HG03066 (cell line): ENCODE data around the gene OR52W1.
"Not testable (repeated sequence)": the region's sequence is repeated elsewhere in the genome, so short reads cannot be mapped to it uniquely, and the experiment has no call there.

Source experiments
- ATAC-seq: cut with Tn5 transposase; IDR thresholded peaks from one replicate; pipeline ENCODE4 v1.9.1; 2021; ENCODE audit warnings: low read depth; ENCODE audit not compliant: unreplicated experiment

Gene OR52W1

DNA sequence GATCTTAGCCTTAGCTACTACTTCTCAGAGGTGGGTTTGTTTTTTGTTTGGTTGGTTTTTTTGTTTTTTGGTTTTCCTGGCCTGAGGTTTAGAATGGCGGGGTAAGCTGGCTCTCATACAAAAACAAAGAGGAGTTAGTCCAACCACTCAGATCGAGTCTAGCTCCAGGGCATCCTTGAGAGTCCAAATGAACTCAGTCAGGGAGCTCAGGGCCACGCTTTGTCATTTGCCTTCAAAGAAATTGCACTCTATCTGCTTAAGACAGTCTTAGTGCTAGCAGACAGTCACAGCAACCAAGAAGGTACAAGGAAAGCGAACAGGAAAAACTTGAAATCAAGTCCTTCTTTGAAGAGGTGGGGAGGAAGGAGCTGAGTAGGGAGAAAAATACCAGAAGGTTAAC lies 17.5 kb downstream of the OR52W1 start:
- no peak for ATAC-seq

DNA sequence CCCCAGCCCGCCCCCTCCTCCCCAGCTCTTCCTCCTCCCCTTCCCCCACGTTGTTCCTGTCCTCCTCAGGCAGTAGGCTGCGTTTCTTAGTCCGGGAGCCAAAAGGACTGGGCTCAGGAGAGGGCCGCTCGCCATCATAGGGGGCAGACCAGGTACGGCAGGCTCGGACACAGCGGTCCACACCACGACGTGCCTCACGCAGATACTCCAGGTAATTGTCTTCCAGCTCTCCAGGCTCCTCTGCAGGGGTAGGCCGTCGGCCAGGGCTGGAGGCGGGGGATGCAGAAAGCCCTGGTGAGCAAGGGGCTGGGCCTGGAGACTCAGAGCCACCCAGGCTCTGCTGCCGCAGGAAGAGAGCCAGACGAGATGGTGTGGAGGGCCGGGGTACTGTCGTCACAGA lies 18.7 kb downstream of the OR52W1 start:
- ATAC-seq, result no peak

DNA sequence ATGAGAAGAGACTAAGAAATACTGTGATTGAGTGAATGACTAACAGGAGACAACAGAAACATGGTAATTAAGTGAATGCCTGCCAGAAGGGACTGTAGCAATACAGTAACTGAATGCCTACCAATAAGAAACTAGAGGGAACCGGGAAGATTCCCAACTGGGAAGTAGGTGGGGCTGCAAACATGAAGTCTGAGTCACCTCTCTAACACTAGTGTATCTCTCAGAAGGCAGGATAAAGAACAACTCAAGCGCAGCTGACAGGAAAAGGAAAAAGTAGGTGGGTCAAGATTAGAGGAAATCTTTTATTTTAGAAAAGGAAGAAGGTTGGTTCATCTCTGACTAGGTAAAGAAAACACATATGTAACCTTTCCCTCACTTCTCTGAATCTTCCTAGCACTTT lies 20.3 kb downstream of the OR52W1 start:
- ATAC-seq, result no peak

GRCh38 chr11:6223854-6224253 lies 24.8 kb downstream of the OR52W1 start:
- no peak for ATAC-seq

DNA sequence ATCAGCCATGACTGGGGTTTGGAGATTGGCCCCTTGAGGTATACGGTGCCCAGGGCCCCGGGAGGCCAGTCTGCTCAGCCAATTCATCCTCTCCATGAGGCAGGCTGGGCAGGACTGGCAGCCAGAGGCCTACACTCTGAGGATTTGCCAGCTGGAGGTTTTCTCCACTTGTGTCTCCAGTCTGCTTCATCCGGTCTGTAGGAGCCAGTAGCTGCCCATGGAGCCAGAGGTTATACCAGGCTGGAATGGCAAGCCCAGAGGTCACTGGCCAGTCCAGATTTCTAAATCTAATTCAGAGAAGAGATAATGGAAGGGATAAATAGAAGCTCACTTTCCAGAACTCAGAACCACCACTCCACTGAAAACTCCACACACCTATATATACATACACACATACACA lies 25.4 kb downstream of the OR52W1 start:
- no peak for ATAC-seq

DNA sequence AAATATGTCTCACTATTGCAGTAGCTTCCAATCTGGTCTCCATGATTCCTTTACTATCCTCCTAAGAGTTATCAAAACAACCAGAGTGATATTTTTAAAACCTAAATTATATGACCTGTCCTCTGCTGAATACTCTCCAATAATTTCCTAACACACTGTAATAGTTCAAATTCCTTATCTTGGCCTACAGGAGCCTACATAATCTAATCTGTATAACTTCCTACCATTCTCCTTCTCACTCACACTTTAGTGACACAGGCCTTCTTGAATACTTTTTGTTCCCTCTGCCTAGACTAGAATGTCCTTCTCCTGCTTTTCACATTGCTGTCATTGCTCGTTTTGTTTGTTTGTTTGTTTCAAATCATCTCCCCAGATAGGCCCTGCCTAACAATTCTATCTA lies 26.0 kb downstream of the OR52W1 start:
- no peak for ATAC-seq

DNA sequence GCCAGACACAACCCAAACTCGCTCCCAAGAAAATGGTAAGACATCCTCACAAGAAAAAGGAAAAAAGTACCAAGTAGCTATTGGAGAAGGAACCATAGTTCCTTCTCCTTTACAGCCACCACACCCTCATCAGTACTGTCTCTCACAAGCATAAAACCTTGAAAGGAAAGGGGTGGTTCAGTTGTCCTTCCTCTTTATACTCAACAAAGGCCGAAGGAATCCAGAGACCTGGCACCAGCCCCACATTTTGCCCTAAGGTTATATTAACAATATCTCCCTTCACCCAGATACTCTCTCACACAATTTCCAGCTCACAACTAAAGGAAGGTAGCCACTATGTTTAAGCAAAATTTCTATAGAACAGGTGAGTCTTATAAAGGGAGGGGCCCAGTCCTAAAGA lies 26.9 kb downstream of the OR52W1 start:
- ATAC-seq, result no peak

GRCh38 chr11:6228520-6228919 lies 29.5 kb downstream of the OR52W1 start:
- no peak for ATAC-seq

DNA sequence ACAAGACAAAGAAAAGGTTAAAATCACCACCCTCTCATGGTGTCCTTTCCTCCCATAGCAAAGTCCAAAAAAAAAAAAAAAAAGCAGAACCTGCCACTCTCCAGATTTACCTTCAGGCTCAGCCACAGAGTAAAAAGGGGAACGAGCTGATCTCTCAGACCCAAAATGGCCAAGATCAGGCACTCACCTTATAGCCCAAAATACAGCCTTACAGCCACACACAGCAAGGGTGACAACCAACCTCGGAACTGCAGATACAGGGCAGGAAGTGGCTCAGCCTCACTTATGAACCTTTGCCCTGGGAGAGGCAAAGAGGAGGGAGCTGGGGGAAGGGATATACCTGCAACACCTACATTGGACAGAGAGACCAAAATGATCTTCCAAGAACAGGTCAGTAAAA lies 30.9 kb downstream of the OR52W1 start:
- ATAC-seq, result no peak

DNA sequence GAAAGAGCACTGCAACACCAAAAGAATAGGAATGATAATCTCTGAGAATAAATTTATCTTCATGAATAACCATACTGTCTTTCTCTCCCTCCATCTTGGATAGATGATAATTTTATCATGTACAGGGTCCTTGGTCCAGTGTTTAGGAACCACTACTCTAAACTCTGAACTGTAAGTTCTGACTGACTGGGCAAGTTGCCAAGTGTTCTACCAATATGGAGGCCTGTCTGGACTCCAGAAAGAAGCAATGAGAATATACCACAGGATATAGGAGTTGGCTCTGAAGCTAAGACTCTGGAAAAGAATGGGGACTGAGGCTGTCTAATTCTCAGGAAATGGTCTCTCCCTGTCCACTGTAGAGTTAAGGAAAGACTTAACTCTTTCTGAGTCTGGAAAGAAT lies 33.9 kb downstream of the OR52W1 start:
- ATAC-seq, result no peak

DNA sequence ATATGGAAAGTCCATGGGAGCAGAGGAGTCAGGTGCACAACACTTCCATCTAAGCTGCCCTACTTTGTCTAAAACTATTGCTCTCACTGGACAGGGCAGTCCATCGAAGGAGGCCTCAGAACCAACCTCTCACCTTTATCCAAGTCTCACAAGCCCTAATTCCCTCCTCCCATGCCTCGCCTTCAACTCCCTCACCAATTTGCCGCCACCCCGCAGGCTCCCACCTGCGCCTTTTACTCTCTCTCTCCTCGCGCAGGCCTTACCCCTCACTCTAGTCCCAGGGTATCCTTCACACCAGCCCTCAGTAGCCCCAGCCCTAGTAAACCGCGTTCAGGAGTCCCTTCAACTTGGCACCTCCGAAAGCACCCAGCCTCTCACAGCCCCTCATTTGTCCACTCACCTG lies 35.0 kb downstream of the OR52W1 start:
- peak; percentile 0 for ATAC-seq

DNA sequence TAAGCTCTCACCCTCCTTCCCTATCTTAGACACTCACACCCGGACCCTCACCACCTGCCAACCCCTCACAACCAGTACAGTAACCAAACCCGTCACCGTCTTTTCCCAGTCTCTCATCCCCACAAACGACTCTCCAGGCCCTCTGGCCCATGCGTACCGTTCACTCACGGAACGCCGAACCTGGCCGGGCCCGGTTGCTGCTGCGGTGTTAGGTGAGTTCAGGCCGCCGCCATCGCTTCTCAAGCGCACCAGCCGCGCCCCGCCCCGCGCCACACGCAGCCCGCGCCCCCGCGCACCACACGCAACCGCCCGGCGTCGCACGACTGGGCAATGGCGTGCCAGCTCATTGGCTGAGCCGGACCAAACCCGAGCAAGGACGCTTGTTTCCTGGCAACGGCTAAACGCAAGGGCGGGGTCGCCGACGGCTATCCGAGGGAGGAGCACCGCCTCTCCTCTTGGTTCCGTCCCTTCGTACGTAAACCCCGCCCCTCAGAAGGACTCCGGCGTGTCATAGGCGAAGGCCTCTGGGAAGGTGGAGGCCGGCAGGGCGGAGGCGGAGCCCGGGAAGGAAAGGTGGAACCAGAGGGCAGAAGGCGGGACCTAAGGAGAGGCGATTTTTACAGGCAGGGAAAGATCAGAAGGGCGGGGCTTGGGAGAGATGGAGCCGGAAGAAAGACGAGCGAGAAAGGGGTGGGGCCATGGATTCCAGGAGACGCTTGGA lies 35.5 kb downstream of the OR52W1 start, which contains the start of gene FHIP1B:
Gene FHIP1B (minus strand): TSS at position 250 of the 721 bp plus-strand sequence. CDS start 10,120 bp downstream, outside the sequence.
- peak; percentile 90 for ATAC-seq

- ATAC-seq, result no peak
Observed at GRCh38 chr11:6237266-6237665, 38.2 kb downstream of the OR52W1 start.

DNA sequence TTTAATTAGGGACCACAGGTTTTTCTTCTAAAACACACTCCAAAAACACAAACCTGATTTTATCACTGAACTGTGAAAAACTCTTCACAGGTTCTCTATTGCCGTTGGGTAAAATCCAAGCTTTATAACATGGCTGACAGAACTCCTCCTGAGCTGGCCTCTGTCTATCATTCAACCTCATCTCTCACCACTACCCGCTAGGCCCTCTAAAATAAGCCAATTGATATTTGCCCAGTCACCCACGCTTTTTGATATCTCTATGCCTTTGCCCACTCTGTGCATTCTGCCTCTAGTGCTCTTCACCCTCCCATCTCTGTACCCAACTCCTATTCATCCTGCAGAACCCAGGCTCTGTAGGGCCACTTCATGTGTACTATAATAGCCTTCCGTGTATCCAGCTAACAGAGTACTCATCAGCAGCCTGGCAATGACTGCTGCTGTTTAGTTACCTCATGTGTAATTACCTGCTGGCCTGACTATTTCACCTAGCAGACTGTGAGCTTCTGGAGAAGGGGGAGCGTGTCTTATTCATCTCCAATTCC lies 38.8 kb downstream of the OR52W1 start:
- no peak for ATAC-seq

GRCh38 chr11:6238902-6239301 lies 39.9 kb downstream of the OR52W1 start, which contains the start of gene CNGA4:
Gene CNGA4 (plus strand): TSS chr11:6239089. CDS start chr11:6239207, 118 bp downstream.
- no peak for ATAC-seq

GRCh38 chr11:6240139-6240538 lies 41.1 kb downstream of the OR52W1 start:
- ATAC-seq, result no peak

GRCh38 chr11:6240781-6241180 lies 41.8 kb downstream of the OR52W1 start:
- no peak for ATAC-seq

- ATAC-seq, result no peak
Observed at GRCh38 chr11:6241316-6241715, 42.3 kb downstream of the OR52W1 start.

DNA sequence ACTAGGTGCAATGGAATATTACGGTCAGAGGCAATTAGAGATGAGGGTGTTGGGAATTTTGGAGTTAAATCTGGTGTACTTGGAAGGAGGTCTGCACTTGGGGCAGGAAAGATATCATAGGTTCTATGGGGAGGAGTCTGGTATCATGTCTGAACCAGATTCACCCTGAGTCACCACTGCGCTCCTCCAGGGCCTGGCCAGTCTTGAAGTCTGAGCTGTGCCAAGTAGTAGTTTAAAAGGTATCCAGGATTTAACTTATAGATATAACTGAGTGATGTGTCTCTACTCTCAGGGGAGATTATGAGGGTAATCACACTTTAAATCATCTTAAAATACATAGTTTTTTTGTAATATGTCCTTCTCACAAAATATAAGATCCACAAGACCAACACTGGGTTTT lies 46.5 kb downstream of the OR52W1 start:
- no peak for ATAC-seq

GRCh38 chr11:6248248-6248647 lies 49.2 kb downstream of the OR52W1 start:
- ATAC-seq, result no peak

DNA sequence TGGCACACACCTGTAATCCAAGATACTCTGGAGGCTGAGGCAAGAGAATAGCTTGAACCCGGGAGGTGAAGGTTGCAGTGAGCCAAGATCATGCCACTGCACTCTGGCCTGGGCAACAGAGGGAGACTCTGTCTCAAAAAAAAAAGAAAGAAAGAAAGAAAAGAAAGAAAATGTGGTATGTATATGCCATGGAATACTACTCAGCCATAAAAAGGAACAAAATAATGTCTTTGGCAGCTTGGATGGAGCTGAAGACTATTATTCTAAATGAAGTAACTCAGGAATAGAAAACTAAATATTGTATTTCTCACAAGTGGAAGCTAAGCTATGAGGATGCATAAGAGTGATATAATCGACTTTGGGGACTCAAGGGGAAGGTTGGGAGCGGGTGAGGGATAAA lies 49.9 kb downstream of the OR52W1 start:
- not testable (repeated sequence) for ATAC-seq
